Right kidney (tissue), 1 donor: Measurements from ENCODE around the gene GPR55.

Source experiments
- DNase-seq: peaks from one replicate; pipeline ENCODE4 v3.0.0-alpha.2; 2016

GPR55 gene

DNA sequence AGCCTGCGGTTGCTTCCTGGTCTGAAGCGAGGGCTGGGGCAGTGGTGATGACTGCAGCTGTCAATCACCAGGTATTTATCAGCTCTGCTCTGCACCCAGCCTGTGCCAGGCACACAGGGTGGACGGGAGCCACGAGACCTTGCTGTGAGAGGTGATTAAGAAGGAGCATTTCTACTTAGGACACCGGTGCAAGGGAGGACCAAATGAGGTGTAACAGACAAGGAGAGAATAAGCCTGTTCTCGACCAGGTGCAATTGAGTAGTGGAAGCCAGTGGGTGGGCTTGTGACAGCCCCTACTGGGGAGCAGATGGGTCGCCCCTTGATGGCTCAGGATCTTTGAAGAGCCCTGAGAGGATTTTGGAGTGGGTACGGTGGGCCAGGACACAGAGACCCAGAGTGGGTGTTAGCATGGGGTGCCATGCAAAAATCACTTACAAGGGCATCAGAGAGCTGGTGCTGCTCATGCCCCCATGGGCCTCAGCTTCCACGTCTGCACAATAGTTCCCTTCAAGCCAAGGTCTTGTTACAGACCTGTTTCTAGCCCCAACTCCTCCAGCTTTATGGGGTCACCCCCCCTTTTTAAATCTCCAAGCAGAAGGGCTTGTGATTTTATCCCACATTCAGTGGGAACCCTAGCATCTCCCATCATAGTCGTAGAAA is 24.6 kb downstream of the GPR55 start:
- DNase-seq: no peak

DNA sequence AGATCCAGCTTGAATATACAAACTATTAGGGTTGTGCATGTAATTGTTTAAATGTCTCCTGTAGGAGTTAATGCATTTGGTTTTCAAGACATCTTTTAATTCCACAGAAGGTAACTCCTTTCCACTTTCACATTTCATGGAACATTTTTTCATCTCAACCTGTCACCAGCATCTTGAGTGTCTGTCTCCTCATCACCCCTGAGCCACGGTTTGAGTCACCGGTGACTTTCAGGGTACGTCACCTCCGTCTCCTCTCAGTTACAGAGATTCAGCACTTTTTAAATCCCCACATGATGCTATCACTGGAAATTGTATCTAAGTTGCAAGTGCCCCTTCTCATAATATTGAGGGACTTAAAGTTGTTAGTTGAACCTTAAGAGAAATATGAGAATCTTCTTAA is 25.3 kb downstream of the GPR55 start:
- DNase-seq: no peak

DNA sequence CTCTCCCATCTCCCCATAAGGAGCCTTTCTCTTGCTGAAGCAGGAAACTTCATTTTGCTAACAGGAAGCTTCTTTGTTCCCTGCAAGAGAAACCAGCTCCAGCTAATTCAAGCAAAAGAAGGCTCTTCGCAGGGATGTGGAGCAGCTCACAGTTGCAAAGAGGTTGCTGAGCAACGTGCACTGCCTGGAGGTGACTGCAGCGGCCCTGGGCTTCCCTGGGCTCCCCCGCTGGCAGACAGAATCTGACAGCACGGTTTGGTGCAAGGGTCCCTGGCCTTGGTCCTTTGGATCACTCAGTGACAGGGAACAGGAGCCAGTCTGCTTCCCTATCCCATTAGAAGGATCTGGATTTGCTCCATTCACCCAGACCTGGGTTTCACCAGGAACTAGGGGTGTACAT is 25.8 kb downstream of the GPR55 start:
- DNase-seq: no peak

DNA sequence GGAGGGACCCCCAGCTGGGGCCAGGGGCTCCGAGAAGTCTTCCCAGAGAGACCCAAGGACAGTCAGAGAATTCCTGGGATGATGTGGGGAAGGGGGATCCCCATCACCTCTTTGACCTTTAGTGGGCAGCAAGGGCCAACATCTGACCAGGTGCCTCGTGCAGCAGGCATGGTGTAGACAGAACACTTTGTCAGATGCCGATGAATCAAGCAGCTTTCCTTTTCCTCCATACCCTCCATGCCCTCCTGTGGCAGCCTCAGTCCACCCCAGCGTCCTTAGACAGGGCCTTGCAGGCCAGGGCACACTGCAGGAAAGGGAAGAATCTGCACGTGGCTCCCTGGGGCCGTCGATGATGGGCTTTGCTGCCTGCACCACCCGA is 26.3 kb downstream of the GPR55 start:
- DNase-seq: no peak

DNA sequence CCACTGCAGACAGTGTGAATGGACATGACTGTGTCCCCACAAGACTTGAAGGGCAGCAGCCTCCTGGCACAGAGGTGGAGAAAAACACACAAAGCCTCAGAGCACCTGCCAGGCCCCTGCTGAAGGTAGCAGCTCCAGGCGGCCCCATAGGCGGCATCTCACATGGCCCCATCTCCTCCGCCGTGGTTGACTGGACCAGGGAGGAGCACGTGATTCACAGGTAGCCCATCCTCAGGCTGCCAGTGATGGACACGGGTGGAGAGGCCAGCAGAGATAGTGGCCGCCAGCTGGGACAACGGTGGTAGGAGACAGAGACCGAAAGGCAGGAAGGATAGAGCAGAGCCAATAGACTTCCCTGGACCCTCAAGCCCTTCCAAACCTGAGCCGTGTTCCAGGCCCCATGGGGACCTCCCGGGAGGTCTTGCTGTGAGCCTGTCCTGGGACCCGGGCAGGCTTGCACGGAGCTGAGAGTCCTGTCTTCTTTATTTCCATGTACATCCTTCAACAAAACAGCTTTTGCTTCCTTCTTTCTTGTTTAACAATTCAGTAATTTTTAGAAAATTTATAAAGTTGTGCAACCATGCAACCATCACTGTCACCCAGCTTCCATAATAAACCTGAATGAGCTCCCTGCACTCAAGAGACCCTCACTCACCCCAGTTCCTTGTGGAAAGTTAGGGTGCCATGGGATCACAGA is 26.9 kb downstream of the GPR55 start:
- DNase-seq: no peak

DNA sequence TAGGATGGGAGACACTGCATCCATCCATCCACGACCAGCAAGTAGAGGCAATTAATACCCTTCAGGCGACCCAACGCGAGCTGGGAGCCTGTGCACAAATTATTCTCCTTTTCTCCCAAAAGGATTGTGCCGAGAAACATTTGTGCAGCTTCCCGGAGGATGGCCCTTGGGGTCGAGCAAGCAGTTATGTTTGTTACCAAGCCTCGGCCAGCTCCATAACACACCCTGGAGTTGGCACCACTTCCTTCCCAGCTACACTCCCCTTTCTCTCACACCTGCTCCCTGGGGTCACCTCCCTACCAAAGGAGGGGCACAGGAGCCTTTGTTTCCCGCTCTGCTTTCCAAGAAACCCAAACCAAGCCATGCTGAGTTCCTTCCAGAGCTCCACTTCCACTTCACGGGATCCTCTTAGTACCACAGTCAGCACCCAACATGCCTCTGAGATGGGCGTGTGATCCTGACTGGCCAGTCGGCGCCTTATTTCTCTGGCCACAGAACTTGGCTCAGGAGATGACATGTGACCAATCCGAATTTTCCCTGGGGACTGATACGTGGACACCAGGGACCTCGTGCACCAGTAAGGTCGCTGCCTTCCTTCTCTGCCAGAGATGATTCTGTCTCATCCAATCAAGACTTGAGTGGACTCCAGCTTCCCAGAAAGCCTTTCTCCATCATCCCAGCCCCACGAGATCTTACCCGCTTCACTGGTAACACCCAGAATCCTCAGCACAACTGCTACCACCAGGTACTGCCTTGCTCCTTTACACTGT is 28.5 kb downstream of the GPR55 start:
- DNase-seq: no peak

DNA sequence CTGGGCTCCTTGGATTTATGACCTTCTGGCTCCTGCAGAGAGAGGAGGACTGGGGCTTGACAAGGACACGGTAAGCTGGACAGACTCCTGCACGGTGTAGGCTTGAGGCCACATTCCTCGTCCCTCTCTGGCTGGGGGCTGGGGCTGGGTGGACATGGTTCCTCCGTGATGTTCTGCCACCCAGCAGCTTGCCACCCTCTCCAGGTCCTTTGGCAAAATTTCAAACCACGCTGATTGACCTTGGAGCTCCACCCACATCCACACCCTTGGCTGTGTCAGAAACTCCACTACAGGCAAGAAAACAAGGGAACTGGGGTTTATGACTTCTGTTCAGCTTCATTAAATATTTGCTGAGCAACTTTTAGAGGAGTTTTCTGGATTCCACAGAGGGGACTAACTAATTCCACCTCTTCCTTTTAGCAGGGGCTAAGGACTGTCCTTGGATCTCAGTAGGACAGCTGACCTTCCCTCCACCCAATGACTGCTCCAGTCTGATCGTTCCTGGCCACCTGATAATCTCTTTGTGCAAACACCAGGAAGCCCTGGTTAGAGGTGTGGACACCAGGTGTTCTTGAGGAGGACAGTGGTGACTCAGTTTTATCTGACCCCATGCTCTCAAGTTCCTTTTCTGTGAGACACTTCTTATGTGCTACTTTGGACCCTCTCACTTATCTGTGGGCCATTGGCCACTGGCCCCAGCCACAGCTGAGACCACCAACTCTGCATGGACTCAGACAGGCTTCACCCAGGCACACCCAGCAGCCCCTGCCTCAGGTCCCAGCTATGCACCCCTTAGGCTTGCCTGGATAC is 29.3 kb downstream of the GPR55 start:
- no peak for DNase-seq

DNA sequence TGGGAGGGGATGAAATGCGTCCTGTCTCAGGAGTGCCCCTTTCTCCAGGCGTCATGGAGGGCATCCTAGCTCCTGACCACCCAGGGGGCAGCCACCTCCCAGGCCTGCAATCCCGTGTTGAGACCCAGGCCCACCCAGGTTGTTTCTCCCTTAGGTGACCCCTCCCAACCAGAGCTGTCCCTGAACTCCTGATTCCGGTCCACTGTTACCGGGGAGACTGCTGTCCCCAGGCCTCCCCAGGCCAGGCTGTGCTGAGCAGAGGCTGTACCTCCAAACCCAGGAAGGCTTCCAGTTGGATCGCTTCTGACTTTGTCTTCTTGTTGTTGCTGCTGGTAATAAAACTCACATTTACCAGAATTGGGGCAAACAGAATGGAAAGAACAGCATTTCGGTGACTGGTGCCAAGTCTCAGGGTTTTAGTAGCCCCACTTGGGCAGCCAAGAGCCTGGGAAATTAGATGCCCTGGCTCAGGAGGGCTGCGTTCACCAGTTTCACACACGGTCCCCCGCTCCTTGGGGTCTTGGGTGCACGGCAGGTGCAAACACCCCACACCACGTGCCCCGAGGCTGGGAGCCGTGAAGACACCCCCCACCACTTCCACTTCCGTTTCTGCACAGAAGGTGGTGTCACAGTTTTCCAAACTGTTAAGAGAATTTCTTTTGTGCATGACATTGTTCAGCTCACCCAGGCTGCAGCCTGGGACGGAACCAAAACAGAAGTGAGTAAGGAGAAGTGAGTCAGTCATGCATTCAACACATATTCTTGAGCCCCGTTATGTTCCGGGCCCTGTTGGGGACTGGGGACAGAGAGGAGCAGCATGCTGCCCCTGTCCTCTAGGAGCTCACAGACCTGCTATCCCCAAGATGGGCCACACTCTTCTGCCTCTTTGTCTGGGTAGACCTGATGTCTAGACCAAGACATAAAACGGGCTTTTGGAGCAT is 30.9 kb downstream of the GPR55 start:
- no peak for DNase-seq

DNA sequence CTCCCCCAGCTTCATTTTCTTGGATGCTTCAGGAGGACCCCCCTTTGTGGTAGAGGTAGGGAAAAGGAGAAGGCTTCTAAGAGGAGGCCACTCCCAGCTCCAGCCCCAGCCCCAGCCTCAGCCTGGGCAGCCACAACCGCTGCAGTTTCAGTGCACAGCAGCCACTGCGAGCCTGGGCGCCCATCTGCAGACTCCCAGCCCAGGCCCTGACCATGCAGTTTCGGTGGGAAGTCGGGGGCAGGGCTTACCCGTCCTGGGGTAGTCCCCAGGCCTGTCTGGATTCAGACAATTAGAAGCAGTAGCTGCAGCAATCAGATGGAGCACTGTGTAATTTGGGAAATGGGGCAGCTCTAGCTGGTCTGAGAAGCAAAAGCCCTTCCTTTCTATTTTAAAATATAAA is 31.7 kb downstream of the GPR55 start:
- no peak for DNase-seq

DNA sequence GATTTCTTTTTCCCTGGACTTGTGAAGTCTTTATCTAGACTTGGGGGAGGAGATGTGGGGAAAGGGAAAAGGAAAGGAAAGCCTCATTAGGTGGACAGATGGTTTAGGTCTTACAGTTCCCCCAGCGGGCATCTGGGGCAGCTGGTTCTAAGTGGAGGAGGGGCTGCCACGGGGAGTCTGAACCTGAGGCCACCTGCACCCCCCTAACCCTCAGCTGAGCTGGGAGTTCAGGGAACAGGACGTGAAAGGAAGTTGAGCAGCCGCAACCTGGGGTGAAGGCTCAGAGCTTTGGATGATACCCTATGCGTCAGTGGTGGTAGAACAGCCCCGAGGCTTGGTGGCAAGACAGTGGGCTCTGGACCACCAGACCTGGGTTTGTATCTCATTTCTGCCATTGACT is 33.5 kb downstream of the GPR55 start:
- DNase-seq: no peak

DNA sequence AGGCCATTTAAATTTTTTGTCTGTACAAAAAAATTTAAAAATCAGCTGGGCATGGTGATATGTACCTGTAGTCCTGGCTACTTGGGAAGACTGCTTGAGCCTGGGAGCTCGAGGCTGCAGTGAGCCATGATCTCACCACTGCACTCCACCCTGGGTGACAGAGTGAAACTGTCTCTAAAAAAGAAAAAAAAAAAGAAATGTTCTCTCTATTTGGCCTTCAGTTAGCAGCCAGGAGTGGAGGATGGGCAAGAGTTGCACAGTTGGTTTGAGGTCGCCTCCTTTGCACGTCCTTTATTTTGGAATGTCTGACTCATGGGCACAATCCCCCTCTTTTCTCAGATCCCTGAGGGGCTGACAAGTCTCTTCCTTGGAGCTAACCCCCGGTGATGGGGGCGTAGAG is 34.0 kb downstream of the GPR55 start:
- DNase-seq: no peak

DNA sequence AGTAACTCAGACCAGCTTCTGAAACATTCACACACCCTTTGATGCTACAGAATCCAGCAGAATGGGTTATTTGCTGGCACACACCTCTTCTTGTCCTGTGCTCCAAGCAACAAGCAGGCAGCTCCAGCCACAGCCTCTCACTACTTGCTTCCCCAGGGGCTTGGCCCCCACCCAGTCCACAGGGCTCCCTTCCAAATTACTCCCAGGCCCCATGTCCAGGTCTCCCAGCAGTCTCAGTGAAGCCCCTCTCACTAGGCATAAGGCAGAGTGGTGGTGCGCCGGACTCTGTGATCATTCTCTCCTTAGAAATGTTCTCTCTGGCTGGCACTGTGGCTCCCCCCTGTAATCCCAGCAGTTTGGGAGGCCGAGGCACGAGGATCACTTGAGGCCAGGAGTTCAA is 34.4 kb downstream of the GPR55 start:
- DNase-seq: no peak

DNA sequence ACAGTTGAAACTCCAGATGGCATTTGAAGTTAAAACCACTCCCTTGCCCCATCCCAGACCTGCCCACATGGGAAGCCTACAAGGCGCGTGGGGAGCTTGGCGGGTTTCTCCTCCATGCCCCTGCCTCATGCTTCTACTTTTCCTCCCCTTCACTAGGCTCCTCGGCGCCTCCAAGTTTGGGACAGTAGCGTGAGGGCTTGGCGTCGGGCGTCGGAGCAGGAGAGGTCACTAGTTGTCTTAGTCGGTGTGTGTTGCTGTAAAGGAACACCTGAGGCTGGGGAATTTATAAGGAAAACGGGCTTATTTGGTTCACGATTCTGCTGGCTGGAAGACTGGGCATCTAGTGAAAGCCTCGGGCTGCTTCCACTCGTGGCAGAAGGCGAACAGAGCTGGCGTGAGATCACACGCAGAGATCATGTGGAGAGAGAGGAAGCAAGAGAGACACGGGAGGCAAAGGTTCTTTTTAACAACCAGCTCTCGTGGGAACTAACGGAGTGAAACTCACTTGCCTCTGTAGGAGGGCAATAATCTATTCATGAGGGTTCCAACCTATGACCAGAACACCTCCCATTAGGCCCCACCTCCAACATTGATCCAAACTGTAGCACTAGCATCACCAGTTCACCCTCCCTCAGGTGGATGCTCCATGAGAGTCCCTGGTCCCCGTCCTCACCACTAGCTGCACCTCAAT is 35.0 kb downstream of the GPR55 start:
- no peak for DNase-seq

DNA sequence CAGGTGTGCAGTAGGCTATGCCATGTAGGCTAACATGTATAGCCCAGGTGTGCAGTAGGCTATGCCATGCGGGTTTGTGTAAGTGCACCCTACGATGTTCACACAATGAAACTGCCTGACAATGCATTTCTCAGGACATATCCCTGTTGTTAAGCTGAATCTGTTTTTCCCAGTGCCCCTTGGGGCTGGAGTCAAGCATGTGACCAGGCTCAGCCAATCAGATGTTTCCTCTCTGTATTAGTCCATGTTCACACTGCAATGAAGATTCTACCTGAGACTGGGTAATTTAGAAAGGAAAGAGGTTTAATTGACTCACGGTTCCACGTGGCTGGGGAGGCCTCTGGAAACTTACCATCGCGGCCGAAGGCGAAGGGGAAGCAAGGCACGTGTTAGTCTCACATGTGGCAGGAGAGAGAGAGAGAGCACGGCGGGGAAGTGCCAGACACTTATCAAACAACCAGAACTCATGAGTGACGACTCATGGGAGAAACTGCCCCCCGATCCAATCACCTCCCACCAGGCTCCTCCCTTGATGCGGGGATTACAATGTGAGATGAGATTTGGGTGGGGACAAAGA is 36.1 kb downstream of the GPR55 start:
- no peak for DNase-seq

DNA sequence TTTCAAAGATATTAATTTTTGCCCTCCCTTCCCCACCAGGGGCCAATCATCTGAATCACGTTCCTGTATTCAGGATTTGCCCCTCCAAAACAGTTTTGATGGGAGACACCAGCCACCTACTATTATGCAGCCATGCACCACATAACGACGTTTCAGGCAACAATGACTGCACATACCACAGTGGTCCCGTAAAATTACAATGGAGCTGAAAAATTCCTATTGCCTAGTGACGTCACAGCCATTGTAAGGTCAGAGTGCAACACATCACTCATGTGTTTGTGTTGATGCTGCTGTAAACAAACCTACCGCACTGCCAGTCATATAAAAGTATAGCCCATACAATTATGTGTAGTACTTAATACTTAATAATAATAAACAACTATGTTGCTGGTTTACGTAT is 37.7 kb downstream of the GPR55 start:
- no peak for DNase-seq

DNA sequence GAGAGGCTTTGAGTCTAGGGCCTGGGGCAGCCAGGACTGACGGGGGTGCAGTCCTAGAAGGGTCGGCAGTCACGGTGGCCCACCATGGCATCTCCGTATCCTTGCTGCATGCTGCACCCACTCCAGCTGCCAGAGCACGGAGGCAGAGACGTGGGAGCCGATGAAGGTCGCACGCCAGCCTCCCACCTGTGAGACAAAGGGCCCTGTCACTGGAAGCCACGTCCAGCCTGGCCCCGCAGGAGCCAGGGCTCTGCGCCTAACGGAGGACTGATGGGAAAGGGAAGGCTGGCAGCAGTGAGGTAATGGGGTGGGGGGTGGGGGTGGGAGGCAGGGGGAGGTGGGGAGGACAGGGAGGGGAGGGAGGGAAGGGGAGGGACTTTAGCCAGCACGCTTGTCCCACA is 38.4 kb downstream of the GPR55 start:
- no peak for DNase-seq

DNA sequence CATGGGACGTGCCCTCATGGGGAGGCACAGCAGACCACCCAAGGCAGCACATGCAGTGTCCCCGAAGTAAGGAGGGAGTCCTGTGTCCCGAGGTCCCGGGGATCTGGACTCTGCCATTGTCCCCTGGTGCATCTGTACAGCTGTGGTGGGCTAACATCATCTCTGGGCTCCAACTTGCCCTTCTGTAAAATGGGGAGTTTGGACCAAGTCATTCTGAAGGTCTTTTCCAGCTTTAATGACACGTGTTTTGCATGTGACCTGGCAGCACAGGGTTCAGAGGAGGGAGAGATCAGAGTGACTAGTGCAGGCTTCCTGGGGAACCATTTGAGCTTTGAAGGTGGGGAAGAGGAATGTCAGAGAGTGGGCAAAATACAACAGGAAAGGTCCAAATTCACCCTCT is 38.8 kb downstream of the GPR55 start:
- no peak for DNase-seq

DNA sequence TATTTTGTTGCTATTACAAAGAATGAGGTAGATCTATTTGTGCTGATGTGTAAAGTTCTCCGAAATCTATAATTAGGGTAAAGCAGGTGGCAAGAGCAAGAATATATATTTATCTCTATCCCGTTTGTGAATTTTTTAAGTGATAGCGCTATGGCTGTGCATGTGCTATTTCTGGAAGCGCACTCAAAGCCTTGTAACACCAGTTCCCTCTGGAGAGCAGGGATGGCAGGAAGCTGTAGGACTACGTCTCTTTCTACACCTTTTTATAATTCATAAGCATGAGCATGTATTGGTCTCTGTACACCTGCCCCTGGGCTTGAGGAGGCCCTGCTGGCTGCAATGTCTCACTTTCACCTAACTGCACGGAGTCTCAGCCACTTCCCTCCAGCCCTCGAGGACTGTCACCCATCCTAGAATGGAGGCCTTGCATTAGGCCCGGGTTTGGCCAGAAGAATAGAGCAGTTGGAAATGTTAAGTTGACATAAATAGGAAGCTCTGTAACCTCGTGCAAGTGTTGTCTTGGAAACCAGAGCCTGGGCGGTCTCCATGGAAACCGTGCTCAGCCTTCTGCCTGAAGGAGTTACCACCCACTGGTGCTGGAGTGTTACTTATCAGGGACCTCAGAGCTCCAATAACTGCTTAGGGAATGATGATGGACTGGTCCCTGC is 39.4 kb downstream of the GPR55 start:
- no peak for DNase-seq

DNA sequence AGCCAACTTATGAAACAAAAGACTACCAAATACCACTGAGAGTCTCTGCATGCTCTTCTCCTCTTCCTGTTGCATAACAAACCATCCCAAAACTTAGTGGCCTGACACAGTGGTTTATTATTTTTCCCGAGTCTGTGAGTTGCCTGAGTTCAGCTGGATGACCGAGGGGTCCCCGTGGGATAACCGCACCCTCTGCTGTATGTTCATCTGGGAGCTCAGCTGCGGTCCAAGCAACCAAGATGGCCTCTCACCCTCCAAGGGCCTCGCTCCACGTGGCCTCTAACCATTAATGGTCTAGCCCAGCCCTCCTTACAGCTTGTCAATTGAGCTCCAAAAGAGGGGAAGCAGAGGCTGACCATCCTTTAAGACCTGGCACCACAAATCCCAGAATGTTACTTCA is 43.2 kb downstream of the GPR55 start:
- DNase-seq: no peak

DNA sequence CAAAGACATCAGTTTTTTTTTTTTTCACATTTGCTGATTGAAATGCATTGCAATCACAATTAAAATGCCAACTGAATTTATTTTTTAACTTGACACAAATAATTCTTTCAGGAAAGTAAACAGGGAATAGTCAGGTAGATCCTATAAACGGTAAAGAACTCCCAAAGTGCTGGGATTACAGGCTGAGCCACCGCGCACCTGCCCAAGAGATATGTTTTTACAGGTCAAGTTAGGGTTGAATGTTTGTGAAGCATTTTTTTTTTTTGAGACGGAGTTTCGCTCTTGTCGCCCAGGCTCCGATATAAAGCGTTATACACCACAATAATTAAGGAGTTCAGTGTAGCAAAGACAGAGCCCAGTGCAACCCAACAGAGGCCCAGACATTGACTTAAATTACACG is 45.2 kb downstream of the GPR55 start:
- no peak for DNase-seq
